OCI-LY7 (cell line): Measurements from ENCODE around the gene JMJD4. TPM values are rescaled to one million over a fixed set of nuclear protein-coding genes. Genes with fewer than 3 reads are reported as not detected.

Experiments used
- BruUV-seq: library from RNA; stranded (reverse); fragments of 400-500 nt; replicated peaks from 2 replicates; lab custom pipeline; 2021; lab: Mats Ljungman, UMichigan
- CTCF ChIA-PET: fragments of 300-600 bp; sonication (Branson Sonifier 250); formaldehyde crosslinking; loops from one replicate; lab custom pipeline; 2022; ENCODE audit warnings: antibody characterized with exemption; ENCODE audit not compliant: unreplicated experiment; lab: Charles Lee
- POLR2A ChIA-PET: fragments of 300-600 bp; sonication (Branson Sonifier 250); formaldehyde crosslinking; loops from one replicate; lab custom pipeline; 2022; ENCODE audit warnings: antibody characterized with exemption; lab: Charles Lee
- DNase-seq: peaks from one replicate; pipeline ENCODE4 v3.0.0-alpha.2; 2015; ENCODE audit warnings: low spot score
- H2AFZ ChIP-seq: fragments of 200-600 bp; sonication (generic), shearing (Covaris generic); 2 replicates; pipeline ENCODE4 v1.6.1; 2014; ENCODE audit warnings: mild to moderate bottlenecking, antibody characterized with exemption, low read length, moderate library complexity
- H3K27ac ChIP-seq: fragments of 200-600 bp; sonication (generic); 2 replicates; pipeline ENCODE4 v1.5.1; 2014; ENCODE audit warnings: mixed run types, low read depth, mild to moderate bottlenecking, moderate library complexity, low read length, inconsistent platforms; ENCODE audit not compliant: poor library complexity, severe bottlenecking
- H3K36me3 ChIP-seq: fragments of 200-600 bp; sonication (generic); 2 replicates; pipeline ENCODE4 v1.6.1; 2014; ENCODE audit warnings: mild to moderate bottlenecking, antibody characterized with exemption, low read length, moderate library complexity, mixed read lengths; ENCODE audit not compliant: insufficient read depth
- H3K4me1 ChIP-seq: fragments of 200-600 bp; sonication (generic); 2 replicates; pipeline ENCODE4 v1.5.1; 2014; ENCODE audit warnings: mild to moderate bottlenecking, low read length; ENCODE audit not compliant: insufficient read depth, poor library complexity, severe bottlenecking
- H3K4me2 ChIP-seq: fragments of 200-600 bp; sonication (generic); 2 replicates; pipeline ENCODE4 v1.6.1; 2014; ENCODE audit warnings: mild to moderate bottlenecking, low read length
- H3K4me3 ChIP-seq: fragments of 200-600 bp; sonication (generic); 2 replicates; pipeline ENCODE4 v1.5.1; 2014; ENCODE audit warnings: mild to moderate bottlenecking, low read depth, low read length; ENCODE audit not compliant: poor library complexity, severe bottlenecking
- H3K79me2 ChIP-seq: fragments of 200-600 bp; sonication (generic); 2 replicates; pipeline ENCODE4 v1.6.1; 2016; ENCODE audit warnings: low read depth, mild to moderate bottlenecking, low read length, moderate library complexity, mixed read lengths; ENCODE audit not compliant: insufficient read depth
- H3K9me2 ChIP-seq: fragments of 200-600 bp; sonication (generic); 2 replicates; pipeline ENCODE4 v1.6.1; 2016; ENCODE audit warnings: mild to moderate bottlenecking, low read length, mixed read lengths; ENCODE audit not compliant: insufficient read depth
- H3K9me3 ChIP-seq: fragments of 200-600 bp; sonication (generic); 2 replicates; pipeline ENCODE4 v1.6.1; 2014; ENCODE audit warnings: mild to moderate bottlenecking, mixed run types, low read length, mixed read lengths
- H4K20me1 ChIP-seq: fragments of 200-600 bp; sonication (generic); 2 replicates; pipeline ENCODE4 v1.6.1; 2014; ENCODE audit warnings: mild to moderate bottlenecking, antibody characterized with exemption, low read length, moderate library complexity, mixed read lengths; ENCODE audit not compliant: insufficient read depth
- EZH2phosphoT487 ChIP-seq: fragments of 200-600 bp; sonication (generic); IDR thresholded peaks from 2 replicates; pipeline ENCODE4 v1.6.1; 2018; ENCODE audit warnings: low read depth, borderline replicate concordance, mild to moderate bottlenecking, mixed run types, antibody characterized with exemption, low read length, moderate library complexity, mixed read lengths
- intact Hi-C: fragments of 100-400 bp; cut with micrococcal nuclease; formaldehyde crosslinking; loops from one replicate; pipeline ENCODE4 v1.10.0; 2022; ENCODE audit not compliant: unreplicated experiment
- total RNA-seq, 2 experiments: library from RNA; depleted of rRNA in 1 of 2; stranded (reverse); fragments of >200 nt in 1 of 2; shearing (Covaris generic) in 1 of 2; gene quantifications; 2 replicates each; pipeline ENCODE4 v1.2.3, GENCODE V29; 2014 to 2022
- TF ChIP-seq, protein P1 (sequence below): fragments of 200-600 bp; sonication (generic); conservative IDR thresholded peaks from 2 replicates; pipeline ENCODE4 v1.5.1; 2014; ENCODE audit warnings: mild to moderate bottlenecking, antibody characterized with exemption, low read length, moderate library complexity, mixed read lengths

The JMJD4 gene
- total RNA-seq, 2 experiments from 2014 or later, result 27.8 to 41.8 TPM

GRCh38 chr1:227779685-227780084 lies 44.6 kb upstream of the JMJD4 start:
- Histone ChIP-seq H3K9me3 (no peaks in the 10 kb centered on the region), H3K36me3 (peaks cover 8% of the 10 kb centered on the region; the same call in 1 of the 2 replicates), H3K4me3 (no peak overlapping the region), H3K27ac (no peak overlapping the region), H3K4me2 (no peak overlapping the region), H2AFZ (no peak overlapping the region), H3K4me1 (no peaks in the 10 kb centered on the region), H3K9me2 (no peaks in the 10 kb centered on the region), H4K20me1 (no peaks in the 10 kb centered on the region), H3K79me2 (no peaks in the 10 kb centered on the region)
- ChIA-PET POLR2A (no interaction called here), CTCF (no interaction called here)
- BruUV-seq, result no TSS peak
- intact Hi-C loops, result no loop called here
- no peak for DNase-seq
- TF ChIP-seq, protein P1, sequence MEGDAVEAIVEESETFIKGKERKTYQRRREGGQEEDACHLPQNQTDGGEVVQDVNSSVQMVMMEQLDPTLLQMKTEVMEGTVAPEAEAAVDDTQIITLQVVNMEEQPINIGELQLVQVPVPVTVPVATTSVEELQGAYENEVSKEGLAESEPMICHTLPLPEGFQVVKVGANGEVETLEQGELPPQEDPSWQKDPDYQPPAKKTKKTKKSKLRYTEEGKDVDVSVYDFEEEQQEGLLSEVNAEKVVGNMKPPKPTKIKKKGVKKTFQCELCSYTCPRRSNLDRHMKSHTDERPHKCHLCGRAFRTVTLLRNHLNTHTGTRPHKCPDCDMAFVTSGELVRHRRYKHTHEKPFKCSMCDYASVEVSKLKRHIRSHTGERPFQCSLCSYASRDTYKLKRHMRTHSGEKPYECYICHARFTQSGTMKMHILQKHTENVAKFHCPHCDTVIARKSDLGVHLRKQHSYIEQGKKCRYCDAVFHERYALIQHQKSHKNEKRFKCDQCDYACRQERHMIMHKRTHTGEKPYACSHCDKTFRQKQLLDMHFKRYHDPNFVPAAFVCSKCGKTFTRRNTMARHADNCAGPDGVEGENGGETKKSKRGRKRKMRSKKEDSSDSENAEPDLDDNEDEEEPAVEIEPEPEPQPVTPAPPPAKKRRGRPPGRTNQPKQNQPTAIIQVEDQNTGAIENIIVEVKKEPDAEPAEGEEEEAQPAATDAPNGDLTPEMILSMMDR, result no peak
- TF ChIP-seq EZH2phosphoT487, result no peak

DNA sequence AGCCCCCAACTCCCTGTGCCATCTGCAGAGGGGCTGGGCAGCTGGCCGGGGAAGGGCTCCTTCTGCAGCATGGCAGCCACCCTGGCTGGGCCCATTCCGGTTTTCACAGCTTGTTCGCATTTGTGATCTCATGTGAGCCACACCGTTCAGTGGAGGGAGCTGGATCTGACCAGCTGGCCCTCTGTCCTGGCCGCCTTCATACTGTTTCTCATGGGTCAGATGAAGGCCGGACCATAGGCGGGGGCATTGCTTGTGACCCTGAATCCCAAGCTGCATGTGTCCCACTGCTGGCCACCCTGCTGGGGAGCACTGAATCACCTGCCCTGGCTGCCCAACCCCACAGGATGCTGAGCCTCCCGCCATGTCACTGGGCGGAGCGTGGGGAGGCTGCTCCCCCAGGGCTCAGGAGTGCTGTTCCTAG lies 43.9 kb upstream of the JMJD4 start:
- no peak for TF ChIP-seq EZH2phosphoT487
- TF ChIP-seq, protein P1, result no peak
- POLR2A ChIA-PET, result no interaction called here
- no peak overlapping the region for H2AFZ ChIP-seq
- no peaks in the 10 kb centered on the region for H3K79me2 ChIP-seq
- no peaks in the 10 kb centered on the region for H3K9me2 ChIP-seq
- peaks cover 8% of the 10 kb centered on the region; the same call in 1 of the 2 replicates for H3K36me3 ChIP-seq
- H3K4me3 ChIP-seq, result no peak overlapping the region
- no TSS peak for BruUV-seq
- no peaks in the 10 kb centered on the region for H4K20me1 ChIP-seq
- no peak overlapping the region for H3K4me2 ChIP-seq
- no peaks in the 10 kb centered on the region for H3K4me1 ChIP-seq
- no peaks in the 10 kb centered on the region for H3K9me3 ChIP-seq
- H3K27ac ChIP-seq, result no peak overlapping the region
- no peak for DNase-seq
- intact Hi-C loops, result no loop called here
- CTCF ChIA-PET, result no interaction called here

DNA sequence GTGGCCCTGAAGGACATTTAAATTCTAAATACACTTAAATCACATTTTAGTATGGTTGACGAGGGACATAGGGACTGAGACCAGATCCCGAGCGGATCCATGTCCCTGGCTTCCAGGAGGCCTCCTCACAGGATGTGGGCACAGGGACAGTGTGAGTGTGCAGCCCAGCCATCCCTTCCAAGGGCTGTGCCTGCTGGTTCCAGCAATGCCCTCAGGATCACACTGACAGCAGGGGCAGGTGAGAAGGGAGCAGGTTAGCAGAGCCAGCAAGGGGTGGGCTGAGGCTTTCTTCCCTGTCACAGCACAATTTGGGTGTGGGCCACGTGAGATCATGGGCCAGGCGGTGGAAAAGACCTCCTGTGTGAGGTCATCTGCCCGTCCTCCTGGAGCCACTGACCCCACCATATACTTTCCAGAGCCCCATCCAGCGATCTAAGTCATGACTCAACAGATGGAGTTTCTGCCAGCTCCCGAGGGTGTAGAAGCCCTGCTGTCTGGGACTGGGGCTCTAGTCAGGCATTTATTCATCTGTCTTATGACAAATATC lies 43.4 kb upstream of the JMJD4 start:
- intact Hi-C loops, result no loop called here
- no peak for DNase-seq
- no peaks in the 10 kb centered on the region for H4K20me1 ChIP-seq

More for the DNA sequence above, 43.4 kb upstream of the JMJD4 start:
- Histone ChIP-seq H3K4me3 (no peak overlapping the region), H3K9me3 (no peaks in the 10 kb centered on the region), H3K9me2 (no peaks in the 10 kb centered on the region), H3K27ac (no peak overlapping the region), H3K79me2 (no peaks in the 10 kb centered on the region), H3K36me3 (peaks cover 8% of the 10 kb centered on the region; the same call in 1 of the 2 replicates), H3K4me1 (no peaks in the 10 kb centered on the region), H2AFZ (no peak overlapping the region), H3K4me2 (no peak overlapping the region)
- BruUV-seq, result no TSS peak
- POLR2A ChIA-PET, result interaction anchor here (0.9 kb wide), 1 partner anchor 13 kb away, joined by 3 read pairs; no protein-coding TSS in a partner anchor
- TF ChIP-seq EZH2phosphoT487, result no peak
- TF ChIP-seq, protein P1, result no peak
- CTCF ChIA-PET, result interaction anchor here (0.6 kb wide), 1 partner anchor 605 kb away, joined by 3 read pairs; no protein-coding TSS in a partner anchor
